Endothelial cell of hepatic sinusoid (primary cell): ENCODE measurements around the gene RNF130.

Experiments
- in situ Hi-C: cut with HindIII; loops from 2 replicates; pipeline ENCODE4 v1.10.0; 2017; ENCODE audit warnings: low sequenced_read_pairs

Gene RNF130

DNA sequence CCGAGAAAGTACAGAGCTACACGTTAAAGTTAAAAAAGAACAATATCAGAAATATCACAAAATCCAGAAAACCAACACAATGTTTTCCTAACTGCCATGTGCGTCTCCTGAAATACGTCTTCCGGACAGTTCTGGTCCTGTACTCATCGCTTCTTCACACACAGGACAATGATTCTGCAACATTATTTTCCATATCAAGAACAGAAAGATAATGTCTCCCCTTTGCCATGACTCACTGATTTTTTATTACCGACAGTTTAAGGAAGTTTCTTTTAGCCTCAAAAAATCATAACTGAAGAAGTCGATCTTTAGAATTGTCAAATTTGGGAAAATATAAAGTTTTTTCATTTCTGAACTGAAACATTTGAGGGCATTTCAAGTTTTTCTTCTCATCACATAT, 166.4 kb downstream of the RNF130 start:
- in situ Hi-C loops, result loop anchor here (25.0 kb wide), 1 partner anchor 182 kb away; no protein-coding TSS in a partner anchor
